ENCODE results near the gene NEGR1. TPM values are rescaled to one million over a fixed set of nuclear protein-coding genes. Genes with fewer than 3 reads are reported as not detected.

Gene NEGR1
- total and polyA plus RNA-seq, 4 donors = 0.08 to 0.14 (median 0.12) TPM; not detected in 1

GRCh38 chr1:71364236-71364635 is 918.1 kb downstream of the NEGR1 start:
- Histone ChIP-seq H3K9ac (ENCODE audit: low read depth in 1 of 2, low read length in 2 of 2) (no peak overlapping the region), H3K27me3 (ENCODE audit: control insufficient read depth in 4 of 4, insufficient read depth in 4 of 4, low read length in 3 of 4) (no peaks in the 10 kb centered on the region), H3K4me3 (ENCODE audit: low read depth in 1 of 3, low read length in 3 of 3) (no peak overlapping the region), H3K27ac (ENCODE audit: low read depth in 1 of 2, low read length in 2 of 2) (no peak overlapping the region), H3K9me3 (ENCODE audit: control insufficient read depth in 4 of 4, low read length in 3 of 4) (no peaks in the 10 kb centered on the region), H3K36me3 (ENCODE audit: control insufficient read depth in 4 of 4, insufficient read depth in 3 of 4, low read depth in 1 of 4, low read length in 3 of 4) (no peaks in the 10 kb centered on the region), H3K4me1 (ENCODE audit: control insufficient read depth in 4 of 4, insufficient read depth in 4 of 4, low read length in 3 of 4) (no peaks in the 10 kb centered on the region)
- no peak for DNase-seq (ENCODE audit: low spot score)
- 67% methylated on average over 2 of the region's 2 CpGs for WGBS
- TF ChIP-seq RAD21 (IDR thresholded peaks at IDR 0.05) = no peak
- TF ChIP-seq RXRA (IDR thresholded peaks at IDR 0.05) = no peak
- no peak for TF ChIP-seq GABPA (IDR thresholded peaks at IDR 0.05 in 1 of 2, conservative IDR thresholded peaks at IDR 0.05 in 1 of 2)

- Histone ChIP-seq H3K9ac (ENCODE audit: low read depth in 1 of 2, low read length in 2 of 2) (no peak overlapping the region), H3K4me1 (ENCODE audit: control insufficient read depth in 4 of 4, insufficient read depth in 4 of 4, low read length in 3 of 4) (no peaks in the 10 kb centered on the region), H3K4me3 (ENCODE audit: low read depth in 1 of 3, low read length in 3 of 3) (no peak overlapping the region), H3K9me3 (ENCODE audit: control insufficient read depth in 4 of 4, low read length in 3 of 4) (no peaks in the 10 kb centered on the region), H3K36me3 (ENCODE audit: control insufficient read depth in 4 of 4, insufficient read depth in 3 of 4, low read depth in 1 of 4, low read length in 3 of 4) (no peaks in the 10 kb centered on the region), H3K27me3 (ENCODE audit: control insufficient read depth in 4 of 4, insufficient read depth in 4 of 4, low read length in 3 of 4) (no peaks in the 10 kb centered on the region), H3K27ac (ENCODE audit: low read depth in 1 of 2, low read length in 2 of 2) (no peak overlapping the region)
- no peak for DNase-seq (ENCODE audit: low spot score)
- 91% methylated on average over 2 of the region's 2 CpGs for WGBS
- no peak for TF ChIP-seq FOXA2 (IDR thresholded peaks at IDR 0.05)
- TF ChIP-seq ATF3 (IDR thresholded peaks at IDR 0.05) = no peak
- TF ChIP-seq GABPA (IDR thresholded peaks at IDR 0.05 in 1 of 2, conservative IDR thresholded peaks at IDR 0.05 in 1 of 2) = no peak
- TF ChIP-seq RAD21 (IDR thresholded peaks at IDR 0.05) = no peak
- no peak for TF ChIP-seq ZBTB33 (IDR thresholded peaks at IDR 0.05)
- no peak for TF ChIP-seq HNF4A (conservative IDR thresholded peaks at IDR 0.05)
- TF ChIP-seq TAF1 (conservative IDR thresholded peaks at IDR 0.05) = no peak
- TF ChIP-seq FOXA1 (IDR thresholded peaks at IDR 0.05) = no peak
- no peak for TF ChIP-seq REST (IDR thresholded peaks at IDR 0.05)
- TF ChIP-seq NR2F2 (IDR thresholded peaks at IDR 0.05) = no peak
- TF ChIP-seq JUND (IDR thresholded peaks at IDR 0.05) = no peak
- no peak for TF ChIP-seq SP1 (IDR thresholded peaks at IDR 0.05)
- no peak for TF ChIP-seq EGR1 (IDR thresholded peaks at IDR 0.05; ENCODE audit: low read depth in 2 of 2)
- TF ChIP-seq RXRA (IDR thresholded peaks at IDR 0.05) = no peak
Observed at GRCh38 chr1:71362691-71363090, 919.6 kb downstream of the NEGR1 start.

GRCh38 chr1:71362076-71362475 is 920.3 kb downstream of the NEGR1 start:
- H3K27me3 ChIP-seq (ENCODE audit: control insufficient read depth in 4 of 4, insufficient read depth in 4 of 4, low read length in 3 of 4) = no peaks in the 10 kb centered on the region
- H3K4me1 ChIP-seq (ENCODE audit: control insufficient read depth in 4 of 4, insufficient read depth in 4 of 4, low read length in 3 of 4) = no peaks in the 10 kb centered on the region
- no peak overlapping the region for H3K9ac ChIP-seq (ENCODE audit: low read depth in 1 of 2, low read length in 2 of 2)
- H3K4me3 ChIP-seq (ENCODE audit: low read depth in 1 of 3, low read length in 3 of 3) = no peak overlapping the region
- WGBS = 87% methylated on average over 2 of the region's 2 CpGs
- no peaks in the 10 kb centered on the region for H3K36me3 ChIP-seq (ENCODE audit: control insufficient read depth in 4 of 4, insufficient read depth in 3 of 4, low read depth in 1 of 4, low read length in 3 of 4)
- TF ChIP-seq HNF4A (conservative IDR thresholded peaks at IDR 0.05) (no peak), RAD21 (IDR thresholded peaks at IDR 0.05) (no peak), JUND (IDR thresholded peaks at IDR 0.05) (no peak)
- no peak overlapping the region for H3K27ac ChIP-seq (ENCODE audit: low read depth in 1 of 2, low read length in 2 of 2)
- DNase-seq (ENCODE audit: low spot score) = no peak
- H3K9me3 ChIP-seq (ENCODE audit: control insufficient read depth in 4 of 4, low read length in 3 of 4) = no peaks in the 10 kb centered on the region
